GM12801 (cell line): ENCODE data around the gene LTBP4.

Experiments
- TF ChIP-seq, protein P1 (sequence below): IDR thresholded peaks from one replicate; pipeline ENCODE4 v1.5.1; 2011; ENCODE audit warnings: control low read depth; ENCODE audit not compliant: insufficient read length; ENCODE audit errors: extremely low read depth

The LTBP4 gene

DNA sequence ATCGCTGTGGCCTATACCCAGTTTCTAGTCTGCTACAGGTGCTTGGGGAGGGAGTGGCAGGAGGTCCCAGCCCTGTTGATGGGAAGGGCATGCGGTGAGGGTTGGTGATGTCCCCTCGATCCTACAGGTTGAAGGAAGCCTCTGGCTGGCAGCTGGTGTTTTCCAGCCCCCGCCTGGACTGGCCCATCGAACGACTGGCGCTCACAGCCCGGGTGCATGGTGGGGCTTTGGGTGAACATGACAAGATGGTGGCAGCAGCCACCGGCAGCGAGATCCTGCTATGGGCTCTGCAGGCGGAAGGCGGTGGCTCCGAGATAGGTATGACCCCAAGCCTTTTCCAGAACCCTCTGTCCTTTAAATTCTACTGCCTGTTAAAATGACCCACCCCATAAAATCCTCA is 20.6 kb upstream of the LTBP4 start:
- TF ChIP-seq, protein P1, sequence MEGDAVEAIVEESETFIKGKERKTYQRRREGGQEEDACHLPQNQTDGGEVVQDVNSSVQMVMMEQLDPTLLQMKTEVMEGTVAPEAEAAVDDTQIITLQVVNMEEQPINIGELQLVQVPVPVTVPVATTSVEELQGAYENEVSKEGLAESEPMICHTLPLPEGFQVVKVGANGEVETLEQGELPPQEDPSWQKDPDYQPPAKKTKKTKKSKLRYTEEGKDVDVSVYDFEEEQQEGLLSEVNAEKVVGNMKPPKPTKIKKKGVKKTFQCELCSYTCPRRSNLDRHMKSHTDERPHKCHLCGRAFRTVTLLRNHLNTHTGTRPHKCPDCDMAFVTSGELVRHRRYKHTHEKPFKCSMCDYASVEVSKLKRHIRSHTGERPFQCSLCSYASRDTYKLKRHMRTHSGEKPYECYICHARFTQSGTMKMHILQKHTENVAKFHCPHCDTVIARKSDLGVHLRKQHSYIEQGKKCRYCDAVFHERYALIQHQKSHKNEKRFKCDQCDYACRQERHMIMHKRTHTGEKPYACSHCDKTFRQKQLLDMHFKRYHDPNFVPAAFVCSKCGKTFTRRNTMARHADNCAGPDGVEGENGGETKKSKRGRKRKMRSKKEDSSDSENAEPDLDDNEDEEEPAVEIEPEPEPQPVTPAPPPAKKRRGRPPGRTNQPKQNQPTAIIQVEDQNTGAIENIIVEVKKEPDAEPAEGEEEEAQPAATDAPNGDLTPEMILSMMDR, result no peak

DNA sequence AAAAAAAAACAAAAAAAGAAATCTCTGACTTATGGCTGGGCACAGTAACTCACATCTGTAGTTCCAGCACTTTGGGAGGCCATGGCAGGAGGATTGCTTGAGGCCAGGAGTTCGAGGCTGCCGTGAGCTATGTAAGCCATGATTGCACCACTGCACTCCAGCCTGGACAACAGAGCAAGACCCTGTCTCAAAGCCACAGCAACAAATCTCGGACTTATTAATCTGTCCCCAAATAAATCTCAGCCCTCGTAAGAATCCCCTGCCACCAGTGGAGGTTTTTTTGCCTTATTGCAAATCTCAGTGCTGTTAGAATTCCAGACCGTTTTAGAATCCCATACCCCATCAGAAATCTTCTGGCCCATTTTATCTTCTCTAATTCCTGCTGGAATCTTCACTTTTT is 19.6 kb upstream of the LTBP4 start:
- TF ChIP-seq, protein P1, result no peak

DNA sequence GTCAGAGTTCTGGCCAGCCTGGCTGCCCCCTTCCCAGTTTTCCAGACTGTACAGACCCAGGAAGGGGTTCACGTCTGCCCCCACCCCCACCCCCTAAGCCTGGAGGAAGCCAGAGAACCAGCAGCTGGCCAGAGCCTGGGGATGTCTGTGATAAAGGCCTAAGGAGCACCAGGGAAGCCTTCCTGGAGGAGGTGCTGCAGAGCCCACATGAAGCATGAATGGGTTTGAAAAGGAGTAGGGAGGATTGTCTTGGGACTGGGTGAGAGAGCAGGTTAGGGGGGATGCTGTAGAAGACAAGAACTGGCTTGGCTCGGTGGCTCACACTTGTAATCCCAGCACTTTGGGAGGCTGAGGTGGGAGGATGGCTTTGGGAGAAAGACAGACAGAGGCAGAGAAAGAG is 18.7 kb upstream of the LTBP4 start:
- TF ChIP-seq, protein P1, result no peak

DNA sequence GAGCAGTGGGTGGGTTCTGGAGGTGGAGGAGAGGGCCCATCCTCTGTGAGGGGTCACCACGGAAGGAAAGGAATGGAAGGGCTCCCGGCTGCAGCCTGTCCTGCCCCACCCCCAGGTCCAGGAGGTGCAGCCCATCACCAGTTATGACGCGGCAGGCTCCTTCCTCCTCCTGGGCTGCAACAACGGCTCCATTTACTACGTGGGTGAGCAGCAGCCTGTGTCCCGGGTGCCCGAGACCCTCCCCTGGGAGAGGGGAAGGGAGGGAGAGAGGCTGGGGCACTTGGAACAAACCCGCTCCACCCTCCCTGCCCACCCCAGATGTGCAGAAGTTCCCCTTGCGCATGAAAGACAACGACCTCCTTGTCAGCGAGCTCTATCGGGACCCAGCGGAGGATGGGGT is 17.9 kb upstream of the LTBP4 start:
- TF ChIP-seq, protein P1, result no peak

DNA sequence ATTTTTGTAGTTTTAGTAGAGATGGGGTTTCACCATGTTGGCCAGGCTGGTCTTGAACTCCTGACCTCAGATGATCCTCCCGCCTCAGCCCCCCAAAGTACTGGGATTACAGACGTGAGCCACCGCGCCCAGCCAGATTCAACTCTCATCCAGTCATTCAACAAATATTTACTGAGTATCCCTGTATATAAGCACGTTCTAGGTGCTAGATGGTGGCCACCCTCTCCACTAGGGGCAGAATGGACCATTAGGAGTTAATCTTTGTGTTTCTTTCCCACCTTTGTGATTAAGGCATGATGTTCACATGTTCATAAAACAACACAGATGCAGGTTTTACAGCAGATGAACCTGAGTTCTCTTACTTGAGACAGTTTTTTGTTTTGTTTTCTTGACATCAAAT is 17.2 kb upstream of the LTBP4 start:
- TF ChIP-seq, protein P1, result no peak

DNA sequence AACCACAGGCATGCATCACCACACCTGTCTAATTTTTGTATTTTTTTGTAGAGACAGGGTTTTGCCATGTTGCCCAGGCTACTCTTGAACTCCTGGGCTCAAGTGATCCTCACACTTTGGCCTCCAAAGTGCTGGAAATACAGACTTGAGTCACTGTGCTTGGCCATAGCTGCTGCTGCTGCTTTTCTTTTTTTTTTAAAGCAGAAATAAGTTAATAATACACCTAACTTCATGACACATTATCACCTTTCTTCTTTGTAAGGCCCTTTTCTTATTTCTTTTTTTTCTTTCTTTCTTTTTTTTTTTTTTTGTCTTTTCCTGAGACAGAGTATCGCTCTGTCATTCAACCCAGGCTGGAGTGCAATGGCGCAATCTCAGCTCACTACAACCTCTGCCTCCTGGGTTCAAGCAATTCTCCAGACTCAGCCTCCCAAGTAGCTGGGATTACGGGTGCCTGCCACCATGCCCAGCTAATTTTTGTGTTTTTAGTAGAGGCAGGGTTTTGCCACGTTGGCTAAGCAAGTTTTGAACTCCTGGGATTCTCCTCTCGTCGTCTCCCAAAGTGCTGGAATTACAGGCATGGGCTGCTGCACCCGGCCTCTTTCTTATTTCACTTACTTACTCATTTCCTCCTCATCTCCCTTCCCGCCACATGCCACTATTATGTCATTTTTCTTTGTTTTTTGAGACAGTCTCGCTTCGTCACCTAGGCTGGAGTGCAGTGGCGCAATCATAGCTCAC is 15.8 kb upstream of the LTBP4 start:
- TF ChIP-seq, protein P1, result no peak

DNA sequence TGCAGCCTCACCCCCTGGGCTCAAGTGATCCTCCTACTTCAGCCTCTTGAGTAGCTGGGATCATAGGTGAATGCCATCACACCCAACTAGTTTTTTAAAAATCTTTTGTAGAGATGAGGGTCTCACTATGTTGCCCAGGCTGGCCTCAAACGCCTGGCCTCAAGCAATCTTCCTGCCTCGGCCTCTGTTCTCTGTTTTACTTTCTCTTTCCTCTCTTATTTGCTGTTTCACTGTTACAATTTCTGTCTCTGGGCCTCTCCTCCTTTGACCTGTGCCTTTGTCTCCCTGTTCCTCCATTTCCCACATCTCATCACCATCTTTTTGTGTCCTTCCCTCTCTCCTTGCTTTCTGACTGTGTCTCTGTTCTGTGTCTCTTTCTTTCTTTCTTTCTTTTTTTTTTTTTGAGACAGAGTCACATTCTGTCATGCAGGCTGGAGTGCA is 15.2 kb upstream of the LTBP4 start:
- TF ChIP-seq, protein P1, result no peak

DNA sequence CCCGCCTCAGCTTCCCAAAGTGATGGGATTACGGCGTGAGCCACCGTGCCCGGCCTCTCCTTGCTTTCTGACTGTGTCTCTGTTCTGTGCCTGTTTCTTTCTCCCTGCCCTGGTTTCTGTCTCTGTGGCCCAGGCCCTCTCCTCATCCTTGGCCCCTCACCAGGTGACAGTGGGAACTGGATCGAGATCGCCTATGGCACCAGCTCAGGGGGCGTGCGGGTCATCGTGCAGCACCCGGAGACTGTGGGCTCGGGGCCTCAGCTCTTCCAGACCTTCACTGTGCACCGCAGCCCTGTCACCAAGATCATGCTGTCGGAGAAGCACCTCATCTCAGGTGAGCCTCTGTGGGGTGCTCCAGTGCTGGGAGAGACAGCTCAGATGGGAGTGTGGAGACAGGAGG is 14.6 kb upstream of the LTBP4 start:
- TF ChIP-seq, protein P1, result no peak
